G401 (cell line): ENCODE data around the gene FBLIM1. TPM values are rescaled to one million over a fixed set of nuclear protein-coding genes. Genes with fewer than 3 reads are reported as not detected.

ENCODE experiments used
- DNase-seq: peaks from one replicate; pipeline ENCODE4 v3.0.0-alpha.2; 2015; ENCODE audit warnings: low spot score
- in situ Hi-C: cut with HindIII; loops from 2 replicates; pipeline ENCODE4 v1.10.0; 2016; ENCODE audit warnings: low sequenced_read_pairs, mixed read lengths
- total RNA-seq: library from RNA; depleted of rRNA; stranded (reverse); fragments of >200 nt; shearing (Covaris generic); gene quantifications from 2 replicates; pipeline ENCODE4 v1.2.3, GENCODE V29; 2014; rRNA removed

The FBLIM1 gene
- total RNA-seq, 1 experiment from 2014 or later, result 41.7 TPM

DNA sequence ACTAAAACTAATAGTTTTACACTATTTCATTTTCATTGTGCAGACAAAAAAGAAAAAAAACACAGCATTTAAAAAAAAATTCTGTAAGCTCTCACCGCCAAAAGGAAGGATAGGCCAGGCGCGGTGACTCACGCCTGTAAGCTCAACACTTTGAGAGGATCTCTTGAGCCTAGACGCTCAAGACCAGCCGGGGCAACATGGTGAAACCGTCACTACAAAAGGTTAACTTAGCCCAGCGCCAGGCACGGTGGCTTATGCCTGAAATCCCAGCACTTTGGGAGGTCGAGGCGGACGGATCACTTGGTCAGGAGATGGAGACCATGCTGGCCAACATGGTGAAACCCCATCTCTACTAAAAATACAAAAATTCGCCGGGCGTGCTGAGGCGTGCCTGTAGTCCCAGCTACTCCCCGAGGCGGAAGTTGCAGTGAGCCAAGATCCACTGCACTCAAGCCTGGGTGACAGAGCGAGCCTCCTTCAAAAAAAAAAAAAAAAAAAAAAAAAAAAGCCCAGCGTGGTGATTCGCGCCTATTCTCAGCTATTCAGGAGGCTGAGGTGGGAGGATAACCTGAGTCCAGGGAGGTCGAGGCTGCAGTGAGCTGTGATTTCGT, 74.6 kb downstream of the FBLIM1 start:
- in situ Hi-C loops, result no loop called here
- DNase-seq, result peak; percentile 62

DNA sequence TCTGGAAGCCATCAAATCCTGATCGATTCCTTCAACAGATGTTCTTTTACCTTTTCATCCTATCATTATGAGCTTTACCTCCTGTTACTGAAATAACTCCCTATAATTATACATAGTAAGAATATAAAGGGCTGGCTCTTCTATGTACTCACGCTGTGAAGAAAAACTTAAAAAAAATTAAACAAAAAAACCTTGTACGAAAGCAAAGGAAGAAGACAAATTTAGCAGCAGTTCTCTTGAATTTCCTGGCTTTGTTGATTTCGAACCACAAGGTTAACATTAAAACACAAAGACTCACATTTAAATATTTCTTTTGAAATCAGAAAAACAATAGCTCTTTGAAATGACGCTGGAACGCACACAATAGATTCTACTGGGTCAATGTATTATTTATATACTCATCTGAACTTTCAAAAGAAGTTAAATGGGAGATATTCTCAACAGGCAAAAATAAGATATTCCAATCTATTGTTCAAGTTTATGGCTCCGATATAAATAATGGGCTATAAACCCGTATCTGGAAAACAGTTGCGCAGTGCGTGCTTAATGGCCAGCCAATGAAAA, 75.3 kb downstream of the FBLIM1 start:
- in situ Hi-C loops, result no loop called here
- no peak for DNase-seq

DNA sequence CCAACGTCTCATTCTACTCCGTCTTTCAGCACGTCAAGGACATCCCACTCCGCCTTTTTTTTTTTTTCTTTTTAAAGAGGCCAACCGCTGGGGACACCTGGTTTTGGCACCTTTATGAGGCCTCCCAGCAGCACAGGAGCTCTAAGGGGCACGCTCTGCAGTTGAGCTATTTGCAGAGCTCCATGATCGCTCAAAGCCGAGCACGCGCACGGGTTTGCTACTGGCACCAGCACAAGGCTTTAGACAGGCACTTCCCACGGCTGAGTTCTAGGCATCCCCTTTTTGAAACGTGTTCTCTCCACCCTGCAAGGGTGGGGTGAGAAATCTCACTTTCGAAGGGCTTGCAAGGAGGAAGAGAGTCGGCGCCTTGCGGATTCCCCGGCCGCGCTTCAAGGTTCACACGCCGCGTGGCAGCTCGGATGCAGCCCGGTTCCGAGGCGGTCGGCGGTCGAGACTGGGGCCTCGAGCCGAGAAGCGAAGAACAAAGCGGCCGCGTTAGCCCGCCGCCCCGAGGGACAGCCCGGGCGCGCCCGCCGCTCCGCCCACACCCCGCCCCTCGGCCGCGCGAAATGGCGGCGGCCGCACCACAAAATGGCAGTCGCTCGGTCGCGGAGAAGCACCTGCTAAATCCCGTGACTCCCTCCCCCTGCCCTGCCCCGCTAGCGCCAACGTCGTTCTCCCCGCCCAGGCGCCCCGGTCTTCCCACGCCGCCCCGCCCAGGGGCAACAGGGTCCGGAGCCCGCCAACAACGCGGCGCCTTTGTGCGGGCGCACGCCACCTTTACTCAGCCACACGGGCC, 76.0 kb downstream of the FBLIM1 start:
- in situ Hi-C loops, result no loop called here
- peak; percentile 92 for DNase-seq

DNA sequence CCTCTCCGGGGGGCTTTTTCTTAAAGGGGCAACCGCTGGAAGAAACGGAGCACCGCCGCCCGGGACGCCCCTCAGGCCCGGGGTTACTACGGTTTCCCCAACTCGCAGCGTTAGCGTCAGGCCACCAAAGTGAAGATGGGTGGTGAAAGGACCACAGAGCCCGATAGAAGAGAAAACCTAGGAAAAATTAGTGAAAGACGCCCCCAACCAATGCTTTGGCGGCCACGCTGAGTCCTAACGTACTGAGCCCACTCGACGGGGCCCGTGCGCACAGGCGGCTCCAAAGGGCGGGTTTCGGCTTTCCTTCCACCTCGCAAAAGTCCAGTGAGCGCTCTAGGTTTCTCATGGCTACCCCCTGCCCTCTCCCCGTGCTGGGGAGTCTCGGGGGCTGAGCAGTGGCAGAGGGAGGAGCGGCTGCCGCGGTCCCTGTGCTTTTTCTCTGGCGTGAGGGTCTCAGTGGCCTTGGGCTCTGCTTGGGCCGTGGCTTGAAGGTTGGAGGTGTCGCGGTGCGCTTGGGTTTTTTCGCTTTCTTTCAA, 76.7 kb downstream of the FBLIM1 start:
- in situ Hi-C loops, result no loop called here
- DNase-seq, result no peak

DNA sequence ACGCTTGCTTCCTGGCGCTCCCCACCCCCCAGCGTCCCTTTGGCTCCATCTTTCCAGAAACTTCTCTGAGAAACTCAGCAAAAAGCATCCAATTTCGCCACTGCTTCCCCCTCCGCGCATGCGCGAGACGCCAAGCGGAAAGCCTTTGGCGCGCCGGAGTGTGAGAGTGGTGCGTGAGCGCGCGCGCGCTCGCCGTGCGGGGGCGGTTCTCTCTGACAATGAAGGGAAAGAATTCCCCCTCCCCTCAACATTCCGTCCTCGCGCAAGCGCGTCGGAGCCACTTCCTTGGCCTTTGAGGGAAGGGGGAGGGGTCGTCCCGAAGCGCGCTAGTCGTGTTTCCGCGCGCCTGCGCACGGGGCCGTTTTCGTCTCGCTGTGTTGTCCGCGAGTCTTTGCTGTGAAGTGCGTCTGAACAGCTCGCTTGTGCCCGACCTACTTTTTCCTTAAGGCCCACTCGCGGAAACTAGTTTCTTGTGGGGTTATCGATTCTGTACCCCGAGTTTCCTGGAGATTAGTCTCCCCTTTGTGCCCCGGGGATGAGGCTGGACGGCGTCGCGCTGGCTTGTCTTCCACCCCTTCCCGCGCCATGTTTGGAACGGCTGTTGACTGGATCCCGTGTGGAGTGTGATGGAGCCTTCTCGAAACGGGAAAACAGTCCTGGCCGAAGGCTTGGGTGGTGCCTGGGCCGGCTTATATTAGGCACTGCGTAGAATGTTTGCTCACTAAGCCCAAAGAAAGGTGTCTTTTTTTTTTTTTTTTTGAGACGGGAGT, 77.3 kb downstream of the FBLIM1 start:
- DNase-seq, result peak; percentile 99

More for the DNA sequence above, 77.3 kb downstream of the FBLIM1 start:
- in situ Hi-C loops, result no loop called here

Other genes with a start within 250 kb of the FBLIM1 start
- 12.3 and 15.6 TPM in 2 replicates for gene CASP9, start 234.6 kb upstream of the FBLIM1 start, total RNA-seq
- gene DNAJC16, start 231.9 kb upstream of the FBLIM1 start, total RNA-seq, result 3.4 and 19.1 TPM in 2 replicates
- gene AGMAT, start 173.7 kb upstream of the FBLIM1 start, total RNA-seq, result 2.0 and 2.6 TPM in 2 replicates
- 6.5 and 9.9 TPM in 2 replicates for gene DDI2, start 141.3 kb upstream of the FBLIM1 start, total RNA-seq
- gene PLEKHM2, start 74.5 kb upstream of the FBLIM1 start, total RNA-seq, result 46.1 and 47.5 TPM in 2 replicates
- gene SLC25A34, start 22.5 kb upstream of the FBLIM1 start, total RNA-seq, result 0.75 TPM in 1 of 2 replicates, not detected in the other
- gene TMEM82, start 16.3 kb upstream of the FBLIM1 start, total RNA-seq, result not detected in 2 replicates
- gene UQCRHL, start 48.9 kb downstream of the FBLIM1 start, total RNA-seq, result 6.0 and 6.8 TPM in 2 replicates
- gene SPEN, start 88.9 kb downstream of the FBLIM1 start, total RNA-seq, result 1.5 and 2.4 TPM in 2 replicates
- gene ZBTB17, start 217.3 kb downstream of the FBLIM1 start, total RNA-seq, result 32.8 and 43.4 TPM in 2 replicates
- not detected in 2 replicates for gene SRARP, start 245.4 kb downstream of the FBLIM1 start, total RNA-seq